NCI-H1436 treated with DMSO at 0.1 percent for 48 hours (cell line): ENCODE measurements around the gene ANKZF1.

Source experiments
- DNase-seq: peaks from one replicate; lab custom pipeline; 2025; lab: John Stamatoyannopoulos, UW

Gene ANKZF1

GRCh38 chr2:219282943-219283581 lies 53.5 kb downstream of the ANKZF1 start:
- DNase-seq: no peak

- DNase-seq: no peak
Measured at GRCh38 chr2:219284501-219285372, 55.1 kb downstream of the ANKZF1 start.

DNA sequence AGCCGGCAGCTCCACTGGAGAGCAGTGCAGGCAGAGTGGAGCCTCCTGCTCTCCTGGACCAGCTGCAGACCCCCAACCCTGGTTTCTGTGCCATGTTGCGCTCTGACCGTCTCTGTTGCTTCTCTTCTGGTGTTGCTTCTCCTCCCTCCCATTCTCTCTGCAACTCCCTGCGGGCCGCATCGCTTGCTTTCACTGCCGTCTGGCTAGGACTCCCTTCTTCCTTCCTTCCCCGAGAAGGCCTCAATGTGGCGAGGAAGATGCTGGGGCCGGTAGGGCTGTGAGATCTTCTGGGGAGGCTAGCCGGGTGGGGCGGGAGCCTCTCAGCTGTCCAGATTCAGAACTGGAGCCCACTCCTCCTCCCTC lies 55.7 kb downstream of the ANKZF1 start:
- no peak for DNase-seq

DNA sequence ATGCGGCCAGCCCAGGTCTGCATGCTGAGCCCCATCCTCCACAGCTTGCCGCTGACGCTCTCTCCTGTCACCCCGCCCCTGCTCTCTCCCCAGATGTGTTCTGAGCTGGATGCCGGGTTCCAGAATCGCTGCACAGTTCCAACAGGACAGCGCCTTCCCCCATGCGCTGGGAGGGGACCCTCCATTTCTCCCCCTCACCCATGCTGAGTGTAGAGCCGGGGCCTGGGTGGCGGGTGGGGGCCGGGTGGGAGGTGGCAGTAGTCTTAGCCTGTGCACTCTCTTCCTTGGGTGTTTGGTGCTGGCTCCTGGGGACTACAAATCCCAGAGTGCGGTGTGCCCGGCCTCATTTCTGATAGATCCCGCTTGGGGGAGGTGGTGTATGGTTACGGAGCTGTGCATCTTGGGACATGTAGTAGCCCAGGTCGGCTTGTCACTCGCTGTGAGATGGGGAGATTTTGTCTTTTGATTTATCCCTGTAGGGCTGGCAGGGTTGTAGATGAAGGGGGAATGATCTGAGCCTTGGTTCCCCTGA lies 56.4 kb downstream of the ANKZF1 start:
- no peak for DNase-seq
